Measurements from ENCODE around the gene UBE2D2. TPM values are rescaled to one million over a fixed set of nuclear protein-coding genes. Genes with fewer than 3 reads are reported as not detected.
A peak's percentile ranks its signal among the peaks of the same experiment; 100 is the strongest.

UBE2D2 gene
- total RNA-seq, 1 experiment from 2014 or later = 187 TPM

DNA sequence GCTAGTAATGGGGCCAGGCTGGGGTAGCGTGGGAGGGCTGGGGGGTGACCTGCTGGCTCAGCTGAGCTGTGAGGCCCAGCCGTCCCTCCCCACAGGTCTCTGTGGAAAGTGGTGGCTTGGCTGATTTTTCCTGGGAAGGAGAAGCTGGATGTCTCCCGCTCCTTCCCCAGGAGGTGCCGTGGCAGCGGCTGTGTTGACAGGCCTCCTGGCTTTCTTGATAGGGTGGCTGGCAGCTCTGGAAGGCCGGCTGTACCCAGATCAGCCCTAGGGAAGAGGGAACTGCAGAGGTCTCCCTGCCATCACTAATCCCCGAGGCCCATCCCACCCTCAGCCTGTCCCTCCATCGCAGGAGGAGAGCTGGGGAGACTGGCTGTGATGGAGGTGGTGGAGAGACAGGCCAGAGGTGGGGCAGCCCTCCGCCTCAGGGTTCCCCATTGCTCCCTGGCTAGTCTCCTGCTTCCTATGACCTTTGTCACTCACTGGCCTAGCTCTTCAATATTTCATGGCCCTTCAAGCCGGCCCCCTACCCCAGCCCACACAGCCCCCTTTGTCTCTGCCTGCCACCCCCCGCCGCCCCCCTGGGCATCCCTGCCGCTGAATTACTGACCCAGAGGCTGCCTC is 93.8 kb downstream of the UBE2D2 start:
- TF ChIP-seq, protein P1, sequence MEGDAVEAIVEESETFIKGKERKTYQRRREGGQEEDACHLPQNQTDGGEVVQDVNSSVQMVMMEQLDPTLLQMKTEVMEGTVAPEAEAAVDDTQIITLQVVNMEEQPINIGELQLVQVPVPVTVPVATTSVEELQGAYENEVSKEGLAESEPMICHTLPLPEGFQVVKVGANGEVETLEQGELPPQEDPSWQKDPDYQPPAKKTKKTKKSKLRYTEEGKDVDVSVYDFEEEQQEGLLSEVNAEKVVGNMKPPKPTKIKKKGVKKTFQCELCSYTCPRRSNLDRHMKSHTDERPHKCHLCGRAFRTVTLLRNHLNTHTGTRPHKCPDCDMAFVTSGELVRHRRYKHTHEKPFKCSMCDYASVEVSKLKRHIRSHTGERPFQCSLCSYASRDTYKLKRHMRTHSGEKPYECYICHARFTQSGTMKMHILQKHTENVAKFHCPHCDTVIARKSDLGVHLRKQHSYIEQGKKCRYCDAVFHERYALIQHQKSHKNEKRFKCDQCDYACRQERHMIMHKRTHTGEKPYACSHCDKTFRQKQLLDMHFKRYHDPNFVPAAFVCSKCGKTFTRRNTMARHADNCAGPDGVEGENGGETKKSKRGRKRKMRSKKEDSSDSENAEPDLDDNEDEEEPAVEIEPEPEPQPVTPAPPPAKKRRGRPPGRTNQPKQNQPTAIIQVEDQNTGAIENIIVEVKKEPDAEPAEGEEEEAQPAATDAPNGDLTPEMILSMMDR (IDR thresholded peaks at IDR 0.05; ENCODE audit: unreplicated experiment) = no peak
- intact Hi-C loops (cut with micrococcal nuclease; ENCODE audit: unreplicated experiment) = loop anchor here (5.0 kb wide), 1 partner anchor 112 kb away; no protein-coding TSS in a partner anchor
- BruUV-seq (replicated peaks) = no TSS peak
- H3K4me1 Mint-ChIP-seq (ENCODE audit: low read depth, unreplicated experiment) = peaks cover 90% of the 10 kb centered on the region
- CTCF ChIA-PET = interaction anchor here (0.9 kb wide), 1 partner anchor 111 kb away, joined by 4 read pairs; no protein-coding TSS in a partner anchor
- H3K4me3 Mint-ChIP-seq (ENCODE audit: low read depth, unreplicated experiment) = no peak overlapping the region
- H3K27me3 Mint-ChIP-seq (ENCODE audit: unreplicated experiment) = no peaks in the 10 kb centered on the region
- H3K27ac Mint-ChIP-seq (ENCODE audit: unreplicated experiment) = peak overlapping the region; percentile 41
- no peak for DNase-seq
- no peaks in the 10 kb centered on the region for H3K9me3 Mint-ChIP-seq (ENCODE audit: low read depth, unreplicated experiment)
- peaks cover 51% of the 10 kb centered on the region for H3K36me3 Mint-ChIP-seq (ENCODE audit: insufficient read depth, unreplicated experiment)

DNA sequence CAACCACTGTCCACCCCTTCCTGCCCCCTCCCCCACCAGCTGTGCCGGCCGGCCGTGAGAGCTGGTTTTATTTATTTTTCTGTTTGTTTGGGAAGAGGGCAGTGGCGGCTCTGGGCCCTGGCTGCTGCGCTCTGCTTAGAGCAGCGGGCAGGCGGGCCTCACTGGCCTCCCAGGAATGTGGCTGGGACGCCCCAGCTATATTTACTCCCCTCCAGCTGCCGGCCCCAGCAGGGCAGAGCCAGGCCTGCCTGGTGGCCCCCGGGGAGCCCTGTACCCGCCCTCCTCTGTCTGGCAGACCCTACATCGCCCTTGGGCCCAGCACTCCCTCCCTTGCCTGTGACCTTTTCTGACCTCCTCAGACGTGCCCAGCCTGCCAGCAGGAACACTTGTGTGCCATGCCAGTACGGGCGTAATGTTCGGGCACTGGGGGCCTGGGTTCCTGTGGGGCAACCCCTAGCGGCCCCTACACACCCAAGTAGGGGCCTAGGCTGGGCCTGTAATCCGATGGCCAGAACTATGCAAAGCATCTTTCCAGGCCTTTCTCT is 94.7 kb downstream of the UBE2D2 start:
- intact Hi-C loops (cut with micrococcal nuclease; ENCODE audit: unreplicated experiment) = no loop called here
- TF ChIP-seq, protein P1 (IDR thresholded peaks at IDR 0.05; ENCODE audit: unreplicated experiment) = no peak
- BruUV-seq (replicated peaks) = no TSS peak
- DNase-seq = peak; percentile 54
- CTCF ChIA-PET = interaction anchor here (0.7 to 1.1 kb wide), 3 partner anchors 34 to 540 kb away, joined by 3 to 4 read pairs (median 3); no protein-coding TSS in a partner anchor
- Mint-ChIP-seq H3K36me3 (ENCODE audit: insufficient read depth, unreplicated experiment) (peaks cover 47% of the 10 kb centered on the region), H3K9me3 (ENCODE audit: low read depth, unreplicated experiment) (no peaks in the 10 kb centered on the region), H3K27me3 (ENCODE audit: unreplicated experiment) (no peaks in the 10 kb centered on the region), H3K4me3 (ENCODE audit: low read depth, unreplicated experiment) (peak overlapping the region; percentile 2), H3K4me1 (ENCODE audit: low read depth, unreplicated experiment) (peaks cover 95% of the 10 kb centered on the region), H3K27ac (ENCODE audit: unreplicated experiment) (peak overlapping the region; percentile 41)

DNA sequence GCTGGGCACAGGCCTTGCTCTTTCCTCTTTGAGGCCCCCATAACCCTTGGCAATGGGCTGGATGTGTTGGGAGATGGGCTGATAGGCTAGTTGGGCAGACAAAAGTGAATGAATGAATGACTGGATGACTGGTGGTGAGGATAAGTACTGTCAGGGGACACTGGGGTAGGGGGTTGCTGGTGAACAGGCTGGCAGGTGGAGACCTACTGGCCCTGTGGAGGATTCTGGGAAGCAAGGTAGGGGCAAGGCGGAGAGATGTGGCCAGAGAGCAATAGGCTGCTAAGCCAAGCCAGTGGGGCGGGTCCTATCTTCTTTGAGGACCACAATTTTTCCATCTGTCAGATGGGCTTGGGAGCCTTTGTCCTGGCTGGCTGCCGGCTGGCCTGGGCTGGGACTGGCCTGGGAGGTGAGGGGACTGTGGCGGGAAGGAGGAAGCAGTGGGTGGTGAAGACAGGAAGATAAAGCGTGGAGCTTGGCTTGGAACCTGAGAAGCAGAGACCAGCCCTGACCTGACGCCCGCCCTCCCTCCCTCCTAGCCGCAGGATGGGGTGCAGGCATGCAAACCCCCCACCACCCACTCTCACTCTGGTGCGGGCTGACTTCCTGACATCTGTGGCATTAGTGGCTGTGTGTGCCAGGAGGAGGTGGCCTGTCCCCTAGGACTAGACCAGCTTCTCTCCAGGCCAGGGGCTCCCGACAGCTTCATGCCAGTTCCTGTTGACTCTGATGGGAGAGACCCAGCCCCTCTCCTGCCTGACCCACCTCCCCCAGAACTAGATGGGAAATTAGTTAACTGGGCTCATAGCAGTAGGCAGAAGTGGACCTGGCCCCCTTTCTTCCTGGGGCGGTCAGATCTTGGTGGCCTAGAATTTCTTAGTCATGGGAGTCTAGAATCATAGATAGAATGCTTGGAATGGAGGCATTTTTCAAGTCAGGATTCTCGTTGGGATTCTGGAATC is 96.5 kb downstream of the UBE2D2 start:
- Mint-ChIP-seq H3K9me3 (ENCODE audit: low read depth, unreplicated experiment) (no peaks in the 10 kb centered on the region), H3K36me3 (ENCODE audit: insufficient read depth, unreplicated experiment) (peaks cover 45% of the 10 kb centered on the region), H3K4me3 (ENCODE audit: low read depth, unreplicated experiment) (peak overlapping the region; percentile 60), H3K4me1 (ENCODE audit: low read depth, unreplicated experiment) (peaks cover 94% of the 10 kb centered on the region), H3K27me3 (ENCODE audit: unreplicated experiment) (no peaks in the 10 kb centered on the region), H3K27ac (ENCODE audit: unreplicated experiment) (peak overlapping the region; percentile 90)
- BruUV-seq (replicated peaks) = no TSS peak
- DNase-seq = no peak
- TF ChIP-seq, protein P1 (IDR thresholded peaks at IDR 0.05; ENCODE audit: unreplicated experiment) = no peak
- intact Hi-C loops (cut with micrococcal nuclease; ENCODE audit: unreplicated experiment) = no loop called here
- CTCF ChIA-PET = interaction anchor here (0.5 to 2.8 kb wide), 5 partner anchors 10 to 65 kb away, joined by 3 to 18 read pairs (median 5); partner anchors contain the start of gene CXXC5

DNA sequence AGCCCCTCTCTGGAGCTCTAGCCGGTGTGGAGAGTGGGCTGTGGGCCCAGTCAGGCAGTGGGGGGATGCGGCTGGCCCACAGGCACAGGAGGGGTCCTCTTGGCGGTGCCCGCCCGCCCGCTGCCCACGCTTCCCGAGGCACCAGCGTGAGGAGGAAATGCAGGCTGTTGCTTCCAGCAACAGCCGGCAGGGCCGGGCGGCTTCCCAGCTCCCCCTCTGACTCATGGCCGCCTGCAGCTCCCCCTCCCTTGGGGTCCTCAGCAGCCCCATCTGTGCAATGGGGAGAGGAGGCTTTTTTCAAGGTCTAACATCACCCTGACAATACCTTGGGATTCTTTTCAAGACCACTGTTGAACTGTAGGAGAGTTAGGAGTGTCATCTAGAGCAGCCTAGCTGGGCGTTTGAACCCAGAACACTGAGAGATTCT is 97.4 kb downstream of the UBE2D2 start:
- CTCF ChIA-PET = interaction anchor here (0.5 to 2.8 kb wide), 5 partner anchors 10 to 66 kb away, joined by 3 to 18 read pairs (median 5); partner anchors contain the start of gene CXXC5
- Mint-ChIP-seq H3K27me3 (ENCODE audit: unreplicated experiment) (no peaks in the 10 kb centered on the region), H3K4me1 (ENCODE audit: low read depth, unreplicated experiment) (peaks cover 94% of the 10 kb centered on the region), H3K36me3 (ENCODE audit: insufficient read depth, unreplicated experiment) (peaks cover 45% of the 10 kb centered on the region), H3K9me3 (ENCODE audit: low read depth, unreplicated experiment) (no peaks in the 10 kb centered on the region), H3K4me3 (ENCODE audit: low read depth, unreplicated experiment) (peak overlapping the region; percentile 60), H3K27ac (ENCODE audit: unreplicated experiment) (peak overlapping the region; percentile 90)
- no peak for DNase-seq
- BruUV-seq (replicated peaks) = no TSS peak
- intact Hi-C loops (cut with micrococcal nuclease; ENCODE audit: unreplicated experiment) = no loop called here
- TF ChIP-seq, protein P1 (IDR thresholded peaks at IDR 0.05; ENCODE audit: unreplicated experiment) = no peak

All from Calu3 (cell line).